C4-2B (cell line): ENCODE results near the gene LRRC36.

ENCODE experiments used
- ZFX ChIP-seq: fragments of 450-650 bp; IDR thresholded peaks from 2 replicates; pipeline ENCODE4 v1.6.1; 2017
- TF ChIP-seq, protein P1 (sequence below): fragments of 450-650 bp; conservative IDR thresholded peaks from 2 replicates; pipeline ENCODE4 v1.5.1; 2017; ENCODE audit warnings: mild to moderate bottlenecking

DNA sequence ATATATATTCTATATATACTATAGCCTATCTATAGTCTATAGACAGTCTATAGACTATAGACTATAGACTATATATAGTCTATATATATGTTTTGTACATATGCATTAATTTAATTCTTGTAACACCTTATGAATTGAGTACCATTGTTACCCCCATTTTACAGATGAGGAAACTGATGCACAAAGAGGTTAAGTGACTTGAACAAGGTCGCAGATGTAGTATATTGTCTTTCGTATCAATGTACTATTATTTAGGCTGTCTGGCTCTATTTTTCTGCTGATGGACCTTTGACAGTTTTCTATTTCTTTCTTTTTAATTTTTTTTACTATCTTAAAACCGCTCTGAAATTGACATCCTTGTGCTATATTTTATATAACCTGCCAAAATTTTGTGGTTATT lies 14.6 kb downstream of the LRRC36 start:
- TF ChIP-seq, protein P1, sequence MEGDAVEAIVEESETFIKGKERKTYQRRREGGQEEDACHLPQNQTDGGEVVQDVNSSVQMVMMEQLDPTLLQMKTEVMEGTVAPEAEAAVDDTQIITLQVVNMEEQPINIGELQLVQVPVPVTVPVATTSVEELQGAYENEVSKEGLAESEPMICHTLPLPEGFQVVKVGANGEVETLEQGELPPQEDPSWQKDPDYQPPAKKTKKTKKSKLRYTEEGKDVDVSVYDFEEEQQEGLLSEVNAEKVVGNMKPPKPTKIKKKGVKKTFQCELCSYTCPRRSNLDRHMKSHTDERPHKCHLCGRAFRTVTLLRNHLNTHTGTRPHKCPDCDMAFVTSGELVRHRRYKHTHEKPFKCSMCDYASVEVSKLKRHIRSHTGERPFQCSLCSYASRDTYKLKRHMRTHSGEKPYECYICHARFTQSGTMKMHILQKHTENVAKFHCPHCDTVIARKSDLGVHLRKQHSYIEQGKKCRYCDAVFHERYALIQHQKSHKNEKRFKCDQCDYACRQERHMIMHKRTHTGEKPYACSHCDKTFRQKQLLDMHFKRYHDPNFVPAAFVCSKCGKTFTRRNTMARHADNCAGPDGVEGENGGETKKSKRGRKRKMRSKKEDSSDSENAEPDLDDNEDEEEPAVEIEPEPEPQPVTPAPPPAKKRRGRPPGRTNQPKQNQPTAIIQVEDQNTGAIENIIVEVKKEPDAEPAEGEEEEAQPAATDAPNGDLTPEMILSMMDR: no peak
- no peak for TF ChIP-seq ZFX
